ENCODE results near the gene FRS2. TPM values are rescaled to one million over a fixed set of nuclear protein-coding genes. Genes with fewer than 3 reads are reported as not detected.

FRS2 gene
- total RNA-seq, 1 donor from 2014 or later, result 31.2 TPM

DNA sequence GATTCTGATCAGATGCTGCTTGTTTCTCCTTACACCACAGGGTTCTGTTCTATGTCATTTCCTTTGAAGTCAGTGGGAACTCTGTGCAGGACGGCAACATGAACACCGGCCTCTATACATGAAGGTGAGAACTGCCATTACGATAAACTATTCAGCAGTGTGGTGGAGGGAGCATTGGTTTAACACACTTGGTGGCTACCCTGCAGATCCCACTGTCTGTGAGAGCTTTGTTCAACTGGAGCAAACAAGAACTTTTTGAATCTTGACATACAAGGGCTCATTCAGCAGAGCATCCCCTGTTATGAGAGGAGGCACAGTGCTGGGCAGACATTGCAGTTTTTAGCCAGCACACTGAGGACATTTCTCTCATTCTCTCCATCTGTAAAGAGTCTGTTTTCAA lies 10.7 kb upstream of the FRS2 start:
- no peak for DNase-seq (ENCODE audit: extremely low read depth, low read depth, low spot score)

DNA sequence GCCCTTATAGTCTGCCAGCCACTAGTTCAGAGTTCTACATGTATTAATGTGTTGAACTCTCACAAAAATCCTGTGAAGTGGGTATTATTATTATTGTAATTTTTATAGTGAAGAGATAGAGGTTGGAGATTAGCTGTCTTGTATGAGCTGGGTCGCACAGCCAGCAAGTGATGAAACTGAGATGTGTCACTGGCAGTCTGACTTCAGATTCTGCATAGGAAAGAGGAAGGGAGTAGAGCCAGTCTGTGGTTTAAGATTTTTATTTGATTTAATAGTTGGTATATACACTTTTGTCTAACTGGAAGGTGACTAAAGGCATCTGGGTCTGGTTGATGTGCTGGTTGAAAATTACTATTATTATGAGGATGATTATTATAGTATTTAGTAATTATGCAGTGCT lies 5.8 kb upstream of the FRS2 start:
- DNase-seq (ENCODE audit: extremely low read depth, low read depth, low spot score), result no peak

DNA sequence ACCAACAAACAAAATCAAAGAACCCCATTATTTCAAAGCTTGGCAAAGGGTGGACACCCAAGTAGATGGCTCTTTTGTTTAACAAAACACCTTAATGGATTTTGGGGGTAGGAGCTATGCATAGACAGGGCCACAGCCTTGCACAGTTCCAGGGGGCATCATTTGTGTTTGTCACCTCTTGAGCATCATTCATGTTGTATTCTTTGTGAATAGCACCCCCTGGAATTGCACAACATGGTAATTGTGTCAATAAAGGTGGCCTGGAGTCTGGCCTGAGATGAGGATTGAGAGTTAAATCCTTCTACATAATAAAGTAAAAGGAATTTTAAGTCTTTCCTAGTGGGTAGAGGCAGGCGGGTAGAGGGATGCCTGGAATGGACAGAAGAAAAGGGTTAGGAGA lies 3.3 kb upstream of the FRS2 start:
- DNase-seq (ENCODE audit: extremely low read depth, low read depth, low spot score), result no peak

DNA sequence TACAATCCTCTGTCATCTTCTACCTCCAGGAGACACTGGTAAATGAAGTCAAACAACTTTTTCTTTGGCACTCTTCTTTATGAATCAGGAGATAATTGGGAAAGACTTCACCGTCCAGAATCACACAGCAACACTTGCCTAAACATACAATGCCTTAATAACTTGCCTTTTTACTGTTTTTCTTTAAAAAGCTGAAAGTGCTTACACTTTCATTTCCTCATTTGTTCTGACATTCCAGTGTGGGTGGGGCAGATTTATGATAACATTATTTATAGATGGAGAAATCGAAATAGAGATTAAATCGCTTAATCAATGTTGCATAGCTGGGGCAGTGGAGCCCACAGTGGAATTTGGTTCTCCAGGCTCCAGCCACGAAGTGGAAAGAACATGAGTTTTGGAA lies 2.8 kb upstream of the FRS2 start:
- DNase-seq (ENCODE audit: extremely low read depth, low read depth, low spot score), result no peak

DNA sequence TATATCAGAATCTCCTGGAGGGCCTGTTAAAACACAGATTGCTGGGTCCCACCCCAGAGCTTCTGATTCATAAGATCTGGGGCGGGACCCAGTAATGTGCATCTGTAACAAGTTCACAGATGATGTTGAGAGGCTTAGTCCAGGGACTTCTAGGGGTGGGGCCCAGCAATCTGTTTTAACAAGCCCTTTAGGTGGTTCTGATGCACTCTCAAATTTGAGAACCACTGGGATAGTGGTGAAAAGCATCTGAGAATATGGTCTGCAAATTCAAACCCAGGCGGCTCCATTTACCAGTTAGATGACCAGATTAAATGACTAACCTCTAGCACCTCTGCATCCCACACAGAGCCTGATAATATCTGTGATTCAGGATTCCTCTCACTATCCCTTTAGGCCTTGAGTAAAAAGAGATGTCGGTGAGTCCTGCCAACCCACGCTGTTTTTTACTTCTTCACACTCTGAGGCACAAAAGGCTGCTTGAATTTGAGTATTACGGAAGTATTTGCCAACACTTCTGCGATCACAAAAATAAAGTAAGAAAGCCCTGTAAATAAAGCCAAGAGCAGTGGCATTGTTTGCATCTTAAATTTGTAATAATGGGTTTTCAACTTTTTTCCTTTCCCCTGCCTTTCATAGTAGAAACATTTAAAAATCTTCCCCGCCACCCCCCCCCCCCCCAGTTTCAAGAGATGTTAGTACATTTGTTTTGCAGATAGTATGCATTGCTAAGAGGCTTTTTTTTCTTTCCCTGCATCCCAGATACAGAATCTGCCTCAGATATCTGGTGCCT lies 1.8 kb upstream of the FRS2 start:
- DNase-seq (ENCODE audit: extremely low read depth, low read depth, low spot score), result no peak

DNA sequence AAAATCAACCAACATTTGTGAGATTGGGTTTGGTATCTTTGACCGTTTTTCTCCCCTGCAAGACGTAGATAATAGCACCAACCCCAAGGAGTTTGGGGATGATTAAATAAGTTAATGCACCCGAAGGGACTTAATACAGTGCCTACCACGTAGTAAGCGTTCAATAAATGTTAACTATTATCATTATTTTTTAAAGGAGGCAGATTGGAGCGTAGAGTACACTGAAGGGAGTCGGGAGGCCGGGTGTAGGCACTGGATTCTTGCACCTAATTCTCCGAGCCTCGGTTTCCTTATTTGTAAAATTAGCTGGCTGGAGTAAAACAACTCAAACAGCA lies 367 bp upstream of the FRS2 start:
- DNase-seq (ENCODE audit: extremely low read depth, low read depth, low spot score), result no peak

DNA sequence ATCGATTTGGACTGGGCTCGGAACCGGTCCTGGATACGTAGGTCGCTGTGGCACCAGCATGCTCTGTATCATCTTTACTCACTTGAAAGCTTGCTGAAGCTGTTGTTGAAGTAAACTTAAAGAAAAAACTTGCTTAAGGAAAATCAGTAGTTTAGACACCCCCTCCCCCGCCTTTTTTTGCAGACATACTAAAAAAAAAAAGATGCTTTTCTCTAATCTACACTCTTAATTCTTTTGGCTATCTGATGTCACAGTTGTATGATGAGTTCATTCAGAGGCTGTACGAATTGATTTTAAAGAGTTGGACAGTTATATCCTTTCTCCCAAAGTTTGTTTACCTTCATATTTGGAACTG lies 865 bp downstream of the FRS2 start:
- no peak for DNase-seq (ENCODE audit: extremely low read depth, low read depth, low spot score)

DNA sequence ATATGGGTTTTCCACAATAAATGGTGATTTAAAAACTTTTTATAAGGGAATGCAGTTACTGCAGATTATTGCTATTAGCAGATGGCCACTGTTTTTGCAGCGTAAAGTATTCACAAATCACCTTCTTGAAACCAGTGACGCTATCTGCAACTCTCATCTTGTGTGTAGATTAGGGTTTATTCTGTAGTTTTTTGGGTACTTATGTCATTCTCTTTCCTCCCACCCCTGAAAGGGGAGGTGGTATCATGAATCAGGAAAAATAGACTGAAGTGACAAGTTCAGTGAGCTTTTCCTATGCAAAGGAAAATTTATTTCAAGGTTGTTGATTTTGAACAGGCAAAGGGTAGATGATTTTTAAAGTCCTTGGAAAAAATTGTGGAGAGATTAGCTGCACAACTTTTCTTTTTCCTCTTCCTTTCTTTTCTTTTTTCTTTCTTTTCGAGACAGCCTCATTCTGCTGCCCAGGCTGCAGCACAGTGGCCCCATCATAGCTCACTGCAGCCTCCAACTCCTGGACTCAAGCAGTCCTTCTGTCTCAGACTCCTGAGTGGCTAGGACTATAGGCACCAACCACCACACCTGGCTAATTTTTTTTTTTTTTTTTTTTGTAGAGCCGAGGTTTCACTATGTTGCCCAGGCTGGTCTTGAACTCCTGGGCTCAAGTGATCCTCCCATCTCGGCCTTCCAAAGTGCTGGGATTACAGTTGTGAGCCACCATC lies 1.6 kb downstream of the FRS2 start:
- DNase-seq (ENCODE audit: extremely low read depth, low read depth, low spot score), result no peak

DNA sequence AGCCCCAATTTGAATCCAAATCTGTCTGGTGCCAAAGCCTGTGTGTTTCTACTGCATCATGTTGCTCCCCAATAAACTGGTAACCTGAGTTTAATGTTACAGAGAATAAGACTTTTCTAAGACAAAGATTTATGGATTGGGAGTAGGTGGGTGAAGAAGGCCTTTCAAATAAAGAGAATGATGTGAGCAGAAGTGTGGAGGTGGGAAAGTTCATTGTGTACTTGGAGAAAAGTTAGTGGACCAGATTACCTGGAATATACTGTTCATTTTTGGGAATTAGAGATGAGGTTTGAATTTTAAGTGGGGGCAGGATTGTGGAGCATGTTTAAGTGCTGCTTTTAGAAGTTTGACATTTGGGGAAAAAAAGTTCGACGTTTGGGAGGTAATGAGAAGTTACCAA lies 3.1 kb downstream of the FRS2 start:
- DNase-seq (ENCODE audit: extremely low read depth, low read depth, low spot score), result no peak

DNA sequence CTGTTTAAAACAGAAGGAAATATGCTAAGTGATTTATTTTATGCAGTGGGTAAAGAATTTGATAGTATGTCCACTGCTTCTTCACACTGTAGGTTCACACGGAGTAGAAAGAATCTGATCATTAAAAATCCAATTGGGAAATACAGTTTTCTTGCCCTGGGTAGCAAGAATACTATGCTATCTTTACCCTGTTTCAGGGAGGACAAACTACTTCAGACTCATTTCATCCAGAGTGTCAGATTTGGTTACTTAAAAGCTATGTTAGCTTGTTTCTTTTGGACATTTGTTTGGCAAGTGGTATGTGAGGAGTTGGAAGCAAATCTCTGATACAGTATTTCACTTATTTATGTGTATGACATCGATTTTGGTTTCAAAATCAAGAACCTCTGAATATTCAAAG lies 4.3 kb downstream of the FRS2 start:
- DNase-seq (ENCODE audit: extremely low read depth, low read depth, low spot score), result no peak

DNA sequence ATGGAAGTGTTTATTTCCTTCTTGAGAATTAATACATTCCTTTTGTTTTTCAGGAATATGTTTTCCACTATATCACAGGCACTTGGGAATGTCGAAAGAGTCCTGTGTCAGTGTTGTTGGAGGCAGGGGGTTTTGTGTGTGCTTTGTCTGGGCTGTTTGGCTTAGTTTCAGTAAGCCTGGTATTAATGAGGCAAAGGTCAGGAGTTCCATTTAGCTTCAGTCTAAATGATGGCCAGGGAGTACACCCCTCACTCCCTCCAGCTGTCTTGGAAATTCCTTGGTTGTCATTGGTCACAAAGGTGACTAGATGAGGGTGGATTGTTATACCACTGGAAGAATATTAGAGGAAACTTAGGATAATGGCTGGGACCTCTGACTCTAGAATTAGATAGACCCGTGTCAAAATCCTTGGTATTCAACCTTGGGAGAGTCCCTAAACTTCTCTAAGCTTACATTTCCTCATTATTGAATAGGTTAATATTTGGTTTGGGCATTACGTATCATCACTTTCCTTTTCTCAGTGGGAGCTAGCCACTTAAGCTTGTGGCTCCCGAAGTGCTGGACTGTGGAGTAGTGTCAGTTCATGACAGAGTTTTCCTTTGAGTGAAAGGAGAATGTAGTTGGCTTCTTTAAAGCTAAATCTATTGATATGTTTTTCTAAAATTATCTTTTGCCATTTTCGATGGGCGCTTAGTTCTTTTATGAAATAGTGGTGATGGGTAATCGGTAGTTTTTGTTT lies 5.2 kb downstream of the FRS2 start:
- no peak for DNase-seq (ENCODE audit: extremely low read depth, low read depth, low spot score)

DNA sequence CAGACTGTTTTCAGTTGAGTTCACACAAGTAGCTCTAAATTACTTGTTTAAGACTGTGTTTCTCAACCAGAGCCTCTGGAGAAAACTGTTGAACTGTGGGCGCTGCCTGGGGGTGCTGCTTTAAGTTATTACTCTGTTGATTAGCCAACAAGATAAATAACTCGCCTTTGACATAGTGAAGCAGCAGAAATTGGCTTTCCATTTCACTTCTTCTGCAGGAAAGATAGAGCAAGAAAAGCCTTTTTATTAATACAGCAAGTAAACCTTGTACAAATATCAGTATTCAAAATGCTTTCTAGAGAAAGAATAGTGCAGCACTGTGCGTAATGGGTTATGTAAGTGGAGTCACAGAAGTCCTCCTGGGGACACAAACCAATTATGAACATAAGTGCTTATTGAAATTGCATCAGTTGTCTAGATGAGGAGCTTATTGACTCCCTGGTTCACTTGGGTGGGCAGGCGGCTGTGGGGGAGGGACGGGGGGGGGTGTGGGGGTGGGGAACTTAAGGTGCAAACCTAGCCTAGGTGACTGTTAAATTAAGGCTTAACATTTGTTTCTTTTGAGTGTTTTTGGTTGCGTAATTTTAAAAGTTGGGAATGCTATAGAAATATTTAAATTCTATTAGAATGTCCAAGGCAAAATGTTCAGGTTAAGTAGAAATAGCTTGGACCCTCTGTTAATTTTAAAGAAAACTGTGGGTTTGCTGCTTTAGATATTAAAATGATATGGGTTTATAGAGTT lies 6.3 kb downstream of the FRS2 start:
- DNase-seq (ENCODE audit: extremely low read depth, low read depth, low spot score), result no peak

DNA sequence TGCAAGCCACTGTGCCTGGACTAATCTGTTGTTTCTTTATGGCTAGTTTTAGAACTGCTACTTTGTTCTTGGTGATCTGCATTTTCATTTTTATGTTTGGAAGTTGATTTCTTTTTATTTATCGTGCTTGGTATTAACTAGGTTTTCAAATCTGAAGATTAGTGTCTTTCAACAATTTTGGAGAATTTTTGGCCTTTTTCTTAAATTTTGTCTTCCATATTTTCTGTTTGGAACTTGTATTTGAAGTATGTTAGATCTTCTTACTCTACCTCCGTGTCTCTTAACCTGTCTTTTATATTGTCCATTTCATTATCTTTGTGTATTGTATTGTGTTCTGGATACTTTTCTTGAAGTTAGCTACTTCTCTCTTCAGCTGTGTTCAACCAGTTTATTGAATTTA lies 9.5 kb downstream of the FRS2 start:
- DNase-seq (ENCODE audit: extremely low read depth, low read depth, low spot score), result no peak

DNA sequence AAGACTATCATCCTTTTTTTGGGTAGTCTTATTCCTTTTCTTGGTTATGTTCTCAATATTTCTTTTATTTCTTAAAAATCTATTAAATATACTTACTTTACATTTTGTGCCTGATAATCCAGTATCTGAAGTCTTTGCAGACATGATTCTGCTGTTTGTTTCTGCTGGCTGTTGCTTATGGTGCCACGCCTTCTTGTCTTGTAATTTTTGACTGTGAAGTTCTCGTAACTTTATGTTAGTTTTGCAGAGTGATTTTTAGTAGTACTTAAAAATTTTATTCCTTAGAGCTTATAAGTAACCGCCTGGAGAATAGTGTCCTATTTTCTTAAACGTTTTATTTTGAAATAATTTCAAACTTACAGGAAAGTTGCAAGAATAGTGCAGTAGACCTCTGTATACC lies 10.5 kb downstream of the FRS2 start:
- no peak for DNase-seq (ENCODE audit: extremely low read depth, low read depth, low spot score)

DNA sequence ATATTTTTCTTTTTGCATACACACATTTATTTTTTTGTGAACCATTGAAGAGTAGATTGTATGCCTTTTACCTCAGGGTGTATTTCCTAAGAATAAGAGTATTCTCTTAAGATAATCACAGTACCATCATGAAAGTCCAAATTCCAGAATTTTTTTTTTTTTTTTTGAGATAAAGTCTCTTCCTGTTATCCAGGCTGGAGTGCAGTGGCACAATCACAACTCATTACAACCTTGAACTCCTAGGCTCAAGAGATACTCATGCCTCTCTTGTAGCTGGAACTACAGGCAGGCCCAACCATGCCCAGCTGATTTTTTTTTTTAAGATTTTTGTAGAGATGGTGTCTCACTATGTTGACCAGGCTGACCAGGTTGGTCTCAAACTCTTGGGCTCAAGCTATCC lies 10.9 kb downstream of the FRS2 start:
- no peak for DNase-seq (ENCODE audit: extremely low read depth, low read depth, low spot score)

DNA sequence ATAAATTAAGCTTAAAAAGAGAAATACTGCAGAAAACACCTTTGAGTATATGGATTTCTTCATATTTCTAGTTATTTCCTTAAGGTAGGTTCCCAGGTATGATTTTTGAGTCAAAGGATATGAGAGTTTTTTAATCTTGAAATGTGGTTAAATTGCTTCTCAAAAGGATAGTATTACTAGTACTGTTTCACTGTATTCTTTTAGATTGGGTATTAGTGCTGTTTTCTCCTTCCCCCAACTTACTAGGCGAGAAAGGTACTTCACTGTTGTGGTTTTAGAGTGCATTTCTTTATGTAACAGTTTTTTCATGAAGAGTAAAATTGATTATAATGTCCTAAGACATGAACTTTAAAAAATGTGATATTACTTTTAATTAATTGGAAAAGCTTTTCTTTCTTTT lies 13.5 kb downstream of the FRS2 start:
- DNase-seq (ENCODE audit: extremely low read depth, low read depth, low spot score), result no peak

DNA sequence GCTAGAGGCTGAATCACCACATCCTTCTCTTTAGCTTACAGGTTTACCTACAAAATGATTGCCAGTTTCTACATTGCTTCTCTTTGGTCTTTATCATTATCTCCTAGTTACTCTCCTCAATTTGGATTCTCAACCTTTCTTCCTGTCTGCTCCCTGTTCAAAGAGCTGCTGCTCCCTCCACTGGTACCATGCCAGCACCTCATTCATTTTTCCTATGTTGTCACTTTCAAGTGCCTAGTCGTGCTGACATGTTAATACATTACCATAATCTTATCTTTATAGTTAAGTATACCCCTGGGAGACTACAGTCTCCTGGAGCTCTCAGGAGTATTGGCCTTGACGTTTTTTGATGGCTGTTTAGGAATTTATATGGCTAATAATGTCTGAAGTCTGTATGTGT lies 14.2 kb downstream of the FRS2 start:
- no peak for DNase-seq (ENCODE audit: extremely low read depth, low read depth, low spot score)

DNA sequence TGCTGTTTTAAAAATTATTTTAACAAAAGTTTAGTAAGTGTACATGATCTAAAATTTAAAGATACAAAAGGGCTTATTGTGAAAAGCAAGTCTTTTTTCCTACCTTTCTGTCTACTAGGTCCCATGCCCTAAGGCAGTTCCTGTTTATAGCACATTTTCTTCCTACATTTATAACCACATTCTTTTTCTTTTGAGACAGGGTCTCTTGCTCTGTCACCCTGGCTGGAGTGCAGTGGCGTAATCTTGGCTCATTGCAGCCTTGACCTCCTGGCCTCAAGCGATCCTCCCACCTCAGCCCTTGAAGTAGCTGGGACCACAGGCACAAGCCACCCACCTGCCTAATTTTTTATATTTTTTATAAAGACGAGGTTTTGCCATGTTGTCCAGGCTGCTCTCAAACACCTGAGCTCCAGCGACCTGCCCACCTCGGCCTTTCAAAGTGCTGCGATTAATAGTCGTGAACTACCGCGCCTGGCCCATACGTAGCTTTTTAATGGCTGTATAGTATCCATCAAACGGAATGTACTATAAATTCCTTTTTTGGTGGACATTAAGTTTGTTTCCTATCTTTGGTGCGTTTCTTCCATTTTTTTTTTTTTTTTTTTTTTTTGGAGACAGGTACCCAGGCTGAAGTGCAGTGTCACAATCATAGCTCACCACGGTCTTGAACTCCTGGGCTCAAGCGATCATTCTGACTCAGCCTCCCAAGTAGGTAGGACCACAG lies 20.9 kb downstream of the FRS2 start:
- no peak for DNase-seq (ENCODE audit: extremely low read depth, low read depth, low spot score)

DNA sequence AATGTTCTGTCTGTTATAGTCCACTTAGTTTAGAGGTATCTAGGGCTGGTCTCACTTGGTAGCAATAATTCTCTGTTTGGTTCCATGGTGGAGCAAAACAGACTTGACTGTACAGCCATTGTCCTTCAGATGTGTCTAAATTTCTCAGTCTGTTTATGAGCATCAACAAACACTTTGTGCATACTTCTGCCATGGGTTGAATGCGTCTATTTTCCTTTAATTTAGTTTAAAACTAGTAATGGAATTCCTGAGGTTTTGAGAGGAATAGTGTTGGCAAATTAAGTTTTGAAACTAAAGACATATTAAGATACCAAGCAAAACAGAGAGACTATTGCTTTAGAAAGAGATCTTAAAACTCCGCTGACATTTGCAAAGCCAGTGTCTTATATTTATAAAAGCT lies 22.6 kb downstream of the FRS2 start:
- no peak for DNase-seq (ENCODE audit: extremely low read depth, low read depth, low spot score)

DNA sequence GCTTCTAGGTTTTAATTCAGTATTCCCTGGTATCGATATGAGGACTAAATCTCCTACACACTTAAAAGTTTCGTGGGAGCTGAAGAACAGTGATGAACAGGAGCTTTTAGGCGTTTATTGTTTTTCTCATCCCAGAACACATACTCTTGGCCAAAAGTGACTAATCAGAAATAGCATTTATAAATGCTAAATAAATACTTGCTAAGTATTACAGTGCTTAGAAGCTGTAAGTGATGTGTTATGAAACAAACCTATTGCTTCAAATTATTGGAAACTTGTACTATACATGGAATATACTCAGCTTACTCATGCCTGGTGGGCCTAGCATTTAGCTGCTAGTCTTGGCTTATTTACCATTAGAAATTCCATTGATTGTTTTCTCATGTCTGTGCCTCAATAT lies 24.9 kb downstream of the FRS2 start:
- no peak for DNase-seq (ENCODE audit: extremely low read depth, low read depth, low spot score)
